ENCODE measurements around the gene USPL1. TPM values are rescaled to one million over a fixed set of nuclear protein-coding genes. Genes with fewer than 3 reads are reported as not detected.
A peak's percentile ranks its signal among the peaks of the same experiment; 100 is the strongest.

USPL1 gene
- total RNA-seq, 4 donors from 2014 or later: 14.4 to 28.4 (median 21.8) TPM

GRCh38 chr13:30690282-30691188 is 72.8 kb downstream of the USPL1 start:
- no peaks in the 10 kb centered on the region for H3K27me3 ChIP-seq
- no peak for TF ChIP-seq CTCF (IDR thresholded peaks at IDR 0.05)
- TF ChIP-seq POLR2AphosphoS5 (IDR thresholded peaks at IDR 0.05): peak in 2 of 3 donors; percentile 55 to 60
- TF ChIP-seq POLR2A (IDR thresholded peaks at IDR 0.05): peak in 1 of 2 donors; percentile 13
- no peak for TF ChIP-seq EP300 (IDR thresholded peaks at IDR 0.05)
- 12% methylated on average over 20 of the region's 21 CpGs for WGBS
- H3K4me3 ChIP-seq: peak overlapping the region; percentile 50
- H3K9me3 ChIP-seq: no peaks in the 10 kb centered on the region
- DNase-seq (ENCODE audit: low spot score in 2 of 2): peak; percentile 85 to 90
- H3K4me1 ChIP-seq: peaks cover 12% of the 10 kb centered on the region
- H3K36me3 ChIP-seq: no peaks in the 10 kb centered on the region
- peak overlapping the region; percentile 81 for H3K27ac ChIP-seq

- H3K4me3 ChIP-seq: no peak overlapping the region
- peaks cover 20% of the 10 kb centered on the region for H3K4me1 ChIP-seq
- no peak for TF ChIP-seq EP300 (IDR thresholded peaks at IDR 0.05)
- no peak for TF ChIP-seq POLR2A (IDR thresholded peaks at IDR 0.05)
- no peak for TF ChIP-seq CTCF (IDR thresholded peaks at IDR 0.05)
- TF ChIP-seq POLR2AphosphoS5 (IDR thresholded peaks at IDR 0.05): no peak
- WGBS: 79% methylated on average over 1 of the region's 1 CpG
- H3K27ac ChIP-seq: no peak overlapping the region
- H3K27me3 ChIP-seq: no peaks in the 10 kb centered on the region
- no peak for DNase-seq (ENCODE audit: low spot score in 2 of 2)
- H3K36me3 ChIP-seq: no peaks in the 10 kb centered on the region
- no peaks in the 10 kb centered on the region for H3K9me3 ChIP-seq
These were observed 74.4 kb downstream of the USPL1 start for GRCh38 chr13:30692113-30692512.

- H3K4me1 ChIP-seq: peaks cover 23% of the 10 kb centered on the region
- H3K9me3 ChIP-seq: no peaks in the 10 kb centered on the region
- peak in 1 of 2 donors; percentile 69 for DNase-seq (ENCODE audit: low spot score in 2 of 2)
- peak overlapping the region; percentile 25 for H3K27ac ChIP-seq
- H3K36me3 ChIP-seq: no peaks in the 10 kb centered on the region
- H3K4me3 ChIP-seq: no peak overlapping the region
- TF ChIP-seq CTCF (IDR thresholded peaks at IDR 0.05) (no peak), POLR2A (IDR thresholded peaks at IDR 0.05) (no peak), POLR2AphosphoS5 (IDR thresholded peaks at IDR 0.05) (no peak), EP300 (IDR thresholded peaks at IDR 0.05) (no peak)
- 45% methylated on average over 11 of the region's 11 CpGs for WGBS
- no peaks in the 10 kb centered on the region for H3K27me3 ChIP-seq
These were observed 78.8 kb downstream of the USPL1 start for GRCh38 chr13:30696278-30697176.

- no peaks in the 10 kb centered on the region for H3K36me3 ChIP-seq
- no peak for DNase-seq (ENCODE audit: low spot score in 2 of 2)
- no peaks in the 10 kb centered on the region for H3K9me3 ChIP-seq
- H3K27me3 ChIP-seq: no peaks in the 10 kb centered on the region
- H3K27ac ChIP-seq: peak overlapping the region; percentile 44
- H3K4me3 ChIP-seq: peak overlapping the region; percentile 12
- WGBS: 44% methylated on average over 8 of the region's 8 CpGs
- peaks cover 23% of the 10 kb centered on the region for H3K4me1 ChIP-seq
- TF ChIP-seq CTCF (IDR thresholded peaks at IDR 0.05) (no peak), EP300 (IDR thresholded peaks at IDR 0.05) (no peak), POLR2A (IDR thresholded peaks at IDR 0.05) (no peak), POLR2AphosphoS5 (IDR thresholded peaks at IDR 0.05) (no peak)
These were observed 79.6 kb downstream of the USPL1 start for GRCh38 chr13:30697177-30697953.
